ENCODE measurements around the gene LCE3E. TPM values are rescaled to one million over a fixed set of nuclear protein-coding genes. Genes with fewer than 3 reads are reported as not detected.
"Not testable (repeated sequence)": the region's sequence is repeated elsewhere in the genome, so short reads cannot be mapped to it uniquely, and the experiment has no call there.

The LCE3E gene
- total RNA-seq, 1 donor from 2014 or later = not detected

GRCh38 chr1:152582647-152583046 is 16.1 kb upstream of the LCE3E start:
- TF ChIP-seq CTCF (IDR thresholded peaks at IDR 0.05; ENCODE audit: borderline replicate concordance) = no peak
- intact Hi-C loops (cut with micrococcal nuclease) = no loop called here
- H3K4me1 ChIP-seq = no peaks in the 10 kb centered on the region
- DNase-seq = no peak
- H3K27me3 ChIP-seq (ENCODE audit: low read depth) = peaks cover 5% of the 10 kb centered on the region
- H3K36me3 ChIP-seq = no peaks in the 10 kb centered on the region
- peaks cover 14% of the 10 kb centered on the region for H3K9me3 ChIP-seq (replicated peaks)
- H3K27ac ChIP-seq (replicated peaks) = no peak overlapping the region
- H3K4me3 ChIP-seq = no peak overlapping the region

GRCh38 chr1:152580433-152580832 is 13.9 kb upstream of the LCE3E start, which contains the start of gene LCE3D:
LCE3D (minus strand) TSS chr1:152580516; CDS start chr1:152579936, 580 bp downstream.
- H3K27me3 ChIP-seq (ENCODE audit: low read depth) = peaks cover 5% of the 10 kb centered on the region
- no peaks in the 10 kb centered on the region for H3K4me1 ChIP-seq
- no peak for TF ChIP-seq CTCF (IDR thresholded peaks at IDR 0.05; ENCODE audit: borderline replicate concordance)
- intact Hi-C loops (cut with micrococcal nuclease) = no loop called here
- H3K36me3 ChIP-seq = no peaks in the 10 kb centered on the region
- peaks cover under 1% of the 10 kb centered on the region for H3K9me3 ChIP-seq (replicated peaks)
- no peak within 1 kb of the TSS for H3K4me3 ChIP-seq
- no peak within 1 kb of the TSS for H3K27ac ChIP-seq (replicated peaks)
- DNase-seq = no peak

GRCh38 chr1:152579526-152579925 is 12.9 kb upstream of the LCE3E start:
- H3K36me3 ChIP-seq; H3K4me3 ChIP-seq; H3K4me1 ChIP-seq; H3K9me3 ChIP-seq (replicated peaks); DNase-seq; H3K27me3 ChIP-seq (ENCODE audit: low read depth); H3K27ac ChIP-seq (replicated peaks); intact Hi-C loops (cut with micrococcal nuclease): not testable (repeated sequence)

DNA sequence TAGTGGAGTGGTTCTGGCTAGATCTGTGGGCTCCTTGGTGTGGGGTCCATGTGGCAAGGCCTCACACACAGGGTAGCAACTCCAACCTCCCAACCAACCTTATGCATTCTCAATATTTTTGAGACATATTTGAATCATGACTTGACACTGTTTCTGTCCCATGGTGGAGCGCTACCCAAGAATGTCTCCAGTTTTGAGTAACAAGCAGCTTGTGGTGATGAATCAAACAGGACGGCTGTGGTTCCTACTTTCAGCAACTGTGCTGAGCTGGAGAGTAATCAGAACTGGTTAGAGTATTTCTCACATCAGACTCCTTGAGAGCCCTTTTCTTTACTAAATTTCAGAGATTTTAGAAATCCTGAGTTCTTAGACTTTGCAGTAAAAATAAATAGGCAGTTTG is 10.6 kb upstream of the LCE3E start:
- no peaks in the 10 kb centered on the region for H3K36me3 ChIP-seq
- no peak overlapping the region for H3K27ac ChIP-seq (replicated peaks)
- no peak for TF ChIP-seq CTCF (IDR thresholded peaks at IDR 0.05; ENCODE audit: borderline replicate concordance)
- H3K9me3 ChIP-seq (replicated peaks) = no peaks in the 10 kb centered on the region
- peaks cover 12% of the 10 kb centered on the region for H3K27me3 ChIP-seq (ENCODE audit: low read depth)
- H3K4me1 ChIP-seq = no peaks in the 10 kb centered on the region
- intact Hi-C loops (cut with micrococcal nuclease) = no loop called here
- no peak overlapping the region for H3K4me3 ChIP-seq
- no peak for DNase-seq

- intact Hi-C loops (cut with micrococcal nuclease) = no loop called here
- no peaks in the 10 kb centered on the region for H3K4me1 ChIP-seq
- TF ChIP-seq CTCF (IDR thresholded peaks at IDR 0.05; ENCODE audit: borderline replicate concordance) = no peak
- peaks cover 43% of the 10 kb centered on the region for H3K9me3 ChIP-seq (replicated peaks)
- H3K36me3 ChIP-seq = no peaks in the 10 kb centered on the region
- no peak overlapping the region for H3K4me3 ChIP-seq
- no peaks in the 10 kb centered on the region for H3K27me3 ChIP-seq (ENCODE audit: low read depth)
- no peak overlapping the region for H3K27ac ChIP-seq (replicated peaks)
- DNase-seq = no peak
Observed at GRCh38 chr1:152565535-152566215, 905 bp downstream of the LCE3E start.

DNA sequence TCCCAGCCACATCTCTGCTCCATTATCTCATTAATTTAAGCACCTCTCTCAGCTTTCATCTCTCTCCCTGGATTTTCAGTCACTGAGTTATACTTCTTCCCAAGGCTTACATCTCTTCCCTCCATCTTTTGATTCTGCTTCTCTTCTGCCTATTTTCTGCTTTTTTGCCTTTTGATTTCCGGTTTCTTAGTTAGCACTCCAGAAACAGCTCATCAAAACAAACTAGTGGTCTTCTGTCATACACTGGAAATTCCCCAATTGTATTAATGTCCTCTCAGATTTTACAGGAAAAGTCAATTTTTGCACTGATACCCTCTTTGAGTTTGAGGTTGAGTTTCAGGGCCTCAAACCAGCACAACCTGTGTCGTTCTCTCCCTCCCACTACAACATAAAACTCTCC is 1.5 kb downstream of the LCE3E start:
- DNase-seq = no peak
- Histone ChIP-seq H3K4me3 (no peak overlapping the region), H3K27me3 (ENCODE audit: low read depth) (no peaks in the 10 kb centered on the region), H3K27ac (replicated peaks) (no peak overlapping the region), H3K9me3 (replicated peaks) (peaks cover 37% of the 10 kb centered on the region), H3K4me1 (no peaks in the 10 kb centered on the region), H3K36me3 (no peaks in the 10 kb centered on the region)
- TF ChIP-seq CTCF (IDR thresholded peaks at IDR 0.05; ENCODE audit: borderline replicate concordance) = no peak
- intact Hi-C loops (cut with micrococcal nuclease) = no loop called here

DNA sequence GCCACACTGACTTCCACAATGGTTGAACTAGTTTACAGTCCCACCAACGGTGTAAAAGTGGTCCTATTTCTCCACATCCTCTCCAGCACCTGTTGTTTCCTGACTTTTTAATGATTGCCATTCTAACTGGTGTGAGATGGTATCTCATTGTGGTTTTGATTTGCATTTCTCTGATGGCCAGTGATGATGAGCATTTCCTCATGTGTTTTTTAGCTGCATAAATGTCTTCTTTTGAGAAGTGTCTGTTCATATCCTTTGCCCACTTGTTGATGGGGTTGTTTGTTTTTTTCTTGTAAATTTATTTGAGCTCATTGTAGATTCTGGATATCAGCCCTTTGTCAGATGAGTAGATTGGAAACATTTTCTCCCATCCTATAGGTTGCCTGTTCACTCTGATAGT is 18.2 kb downstream of the LCE3E start:
- H3K9me3 ChIP-seq (replicated peaks); H3K4me3 ChIP-seq; H3K27me3 ChIP-seq (ENCODE audit: low read depth); H3K4me1 ChIP-seq; DNase-seq; H3K36me3 ChIP-seq; H3K27ac ChIP-seq (replicated peaks); intact Hi-C loops (cut with micrococcal nuclease): not testable (repeated sequence)

All from left ventricle myocardium inferior (tissue), 1 donor.